Lower lobe of right lung (tissue), 2 donors: ENCODE measurements around the gene MXI1. TPM values are rescaled to one million over a fixed set of nuclear protein-coding genes. Genes with fewer than 3 reads are reported as not detected.

ENCODE experiments used
- ATAC-seq, 2 donors: fragments of 200-7000 bp; cut with Tn5 transposase; one replicate each; pipeline ENCODE4 v1.9.1; 2020 to 2022; ENCODE audit warnings: mild to moderate bottlenecking in 2 of 2, moderate library complexity in 2 of 2
- DNase-seq: peaks from one replicate; pipeline ENCODE4 v3.0.0-alpha.2; 2020
- H3K27ac ChIP-seq: fragments of 200-600 bp; one replicate; pipeline ENCODE4 v1.8.0; 2022
- H3K27me3 ChIP-seq: fragments of 200-600 bp; one replicate; pipeline ENCODE4 v1.8.0; 2022; ENCODE audit warnings: low read depth
- H3K36me3 ChIP-seq: fragments of 200-600 bp; one replicate; pipeline ENCODE4 v1.8.0; 2022; ENCODE audit warnings: mild to moderate bottlenecking
- H3K4me1 ChIP-seq: fragments of 200-600 bp; one replicate; pipeline ENCODE4 v1.8.0; 2022
- H3K4me3 ChIP-seq: fragments of 200-600 bp; one replicate; pipeline ENCODE4 v1.8.0; 2022; ENCODE audit warnings: mild to moderate bottlenecking
- H3K9me3 ChIP-seq: fragments of 200-600 bp; one replicate; pipeline ENCODE4 v1.8.0; 2022
- CTCF ChIP-seq: fragments of 200-600 bp; IDR thresholded peaks from one replicate; pipeline ENCODE4 v1.8.0; 2022; ENCODE audit warnings: antibody characterized with exemption, mild to moderate bottlenecking
- intact Hi-C: fragments of 100-400 bp; cut with DNase I; formaldehyde crosslinking; loops from one replicate; pipeline ENCODE4 v1.11.0; 2022
- total RNA-seq: library from RNA; stranded (reverse); fragmentation: NEBNext Ultra II Directional; extraction: Animal tissue kit (Norgen Biotek cat#: 25700); gene quantifications from one replicate; pipeline ENCODE4 v1.2.1, GENCODE V29; 2021
- donor health status: DM: no; HTN: yes; CAD: no; lungs with severe emphysema.

The MXI1 gene
- total RNA-seq, 1 donor from 2014 or later = 33.3 TPM

- no peak for TF ChIP-seq CTCF
- H3K4me3 ChIP-seq = no peak overlapping the region
- H3K4me1 ChIP-seq = peaks cover 30% of the 10 kb centered on the region
- H3K9me3 ChIP-seq = no peaks in the 10 kb centered on the region
- ATAC-seq (no peak), DNase-seq (no peak)
- intact Hi-C loops = loop anchor here (5.0 kb wide), 1 partner anchor 137 kb away; no protein-coding TSS in a partner anchor
- H3K36me3 ChIP-seq = no peaks in the 10 kb centered on the region
- H3K27ac ChIP-seq = no peak overlapping the region
- H3K27me3 ChIP-seq = no peaks in the 10 kb centered on the region
Measured at GRCh38 chr10:110274647-110275046, 67.2 kb downstream of the MXI1 start.

GRCh38 chr10:110275128-110275729, 67.8 kb downstream of the MXI1 start:
- Histone ChIP-seq H3K27me3 (no peaks in the 10 kb centered on the region), H3K4me1 (peaks cover 24% of the 10 kb centered on the region), H3K36me3 (peaks cover 5% of the 10 kb centered on the region), H3K4me3 (no peak overlapping the region), H3K9me3 (no peaks in the 10 kb centered on the region), H3K27ac (no peak overlapping the region)
- ATAC-seq = no peak
- DNase-seq = no peak
- intact Hi-C loops = loop anchor here (5.0 kb wide), 1 partner anchor 138 kb away; no protein-coding TSS in a partner anchor
- no peak for TF ChIP-seq CTCF

- DNase-seq (no peak), ATAC-seq (no peak)
- Histone ChIP-seq H3K4me3 (no peak overlapping the region), H3K27ac (no peak overlapping the region), H3K4me1 (peaks cover 21% of the 10 kb centered on the region), H3K36me3 (peaks cover 13% of the 10 kb centered on the region), H3K27me3 (no peaks in the 10 kb centered on the region), H3K9me3 (no peaks in the 10 kb centered on the region)
- intact Hi-C loops = loop anchor here (5.0 kb wide), 1 partner anchor 139 kb away; no protein-coding TSS in a partner anchor
- no peak for TF ChIP-seq CTCF
Measured at GRCh38 chr10:110276603-110277002, 69.2 kb downstream of the MXI1 start.

- TF ChIP-seq CTCF = no peak
- ATAC-seq (no peak), DNase-seq (no peak)
- intact Hi-C loops = loop anchor here (5.0 kb wide), 1 partner anchor 140 kb away; no protein-coding TSS in a partner anchor
- H3K27me3 ChIP-seq = no peaks in the 10 kb centered on the region
- no peak overlapping the region for H3K4me3 ChIP-seq
- no peak overlapping the region for H3K27ac ChIP-seq
- peaks cover 21% of the 10 kb centered on the region for H3K4me1 ChIP-seq
- peaks cover 15% of the 10 kb centered on the region for H3K36me3 ChIP-seq
- no peaks in the 10 kb centered on the region for H3K9me3 ChIP-seq
Measured at GRCh38 chr10:110277591-110277990, 70.2 kb downstream of the MXI1 start.

- no peak overlapping the region for H3K4me3 ChIP-seq
- peaks cover 18% of the 10 kb centered on the region for H3K36me3 ChIP-seq
- intact Hi-C loops = loop anchor here (5.0 kb wide), 1 partner anchor 141 kb away; no protein-coding TSS in a partner anchor
- H3K27me3 ChIP-seq = no peaks in the 10 kb centered on the region
- no peaks in the 10 kb centered on the region for H3K9me3 ChIP-seq
- no peak overlapping the region for H3K27ac ChIP-seq
- no peak for TF ChIP-seq CTCF
- DNase-seq (no peak), ATAC-seq (no peak)
- peaks cover 13% of the 10 kb centered on the region for H3K4me1 ChIP-seq
Measured at GRCh38 chr10:110278562-110279406, 71.4 kb downstream of the MXI1 start.
